Measurements from ENCODE around the gene MTOR.

GRCh38 chr1:11256299-11256698, 6.1 kb downstream of the MTOR start:
- TF ChIP-seq CTCF (IDR thresholded peaks at IDR 0.05) (no peak), POLR2A (IDR thresholded peaks at IDR 0.05) (no peak)

Data from right lobe of liver (tissue), 4 donors.